Measurements from ENCODE around the gene RIMBP2.

Gene RIMBP2

GRCh38 chr12:130583317-130583716 is 132.8 kb downstream of the RIMBP2 start:
- no peak overlapping the region for H3K27ac Mint-ChIP-seq
- no peaks in the 10 kb centered on the region for H3K36me3 Mint-ChIP-seq
- peaks cover 4% of the 10 kb centered on the region for H3K27me3 Mint-ChIP-seq
- H3K4me3 Mint-ChIP-seq = no peak overlapping the region
- no peaks in the 10 kb centered on the region for H3K9me3 Mint-ChIP-seq
- H3K4me1 Mint-ChIP-seq = no peaks in the 10 kb centered on the region

- Mint-ChIP-seq H3K27ac (no peak overlapping the region), H3K27me3 (no peaks in the 10 kb centered on the region), H3K36me3 (no peaks in the 10 kb centered on the region), H3K9me3 (no peaks in the 10 kb centered on the region), H3K4me3 (no peak overlapping the region), H3K4me1 (no peaks in the 10 kb centered on the region)
Measured at GRCh38 chr12:130582286-130582685, 133.8 kb downstream of the RIMBP2 start.

- Mint-ChIP-seq H3K4me3 (no peak overlapping the region), H3K36me3 (no peaks in the 10 kb centered on the region), H3K27ac (no peak overlapping the region), H3K9me3 (no peaks in the 10 kb centered on the region), H3K27me3 (no peaks in the 10 kb centered on the region), H3K4me1 (no peaks in the 10 kb centered on the region)
Measured at GRCh38 chr12:130581782-130582181, 134.3 kb downstream of the RIMBP2 start.

- no peaks in the 10 kb centered on the region for H3K36me3 Mint-ChIP-seq
- no peak overlapping the region for H3K27ac Mint-ChIP-seq
- no peak overlapping the region for H3K4me3 Mint-ChIP-seq
- H3K27me3 Mint-ChIP-seq = no peaks in the 10 kb centered on the region
- no peaks in the 10 kb centered on the region for H3K4me1 Mint-ChIP-seq
- H3K9me3 Mint-ChIP-seq = no peaks in the 10 kb centered on the region
Measured at GRCh38 chr12:130579231-130579630, 136.9 kb downstream of the RIMBP2 start.

- H3K27me3 Mint-ChIP-seq = no peaks in the 10 kb centered on the region
- no peak overlapping the region for H3K4me3 Mint-ChIP-seq
- no peaks in the 10 kb centered on the region for H3K9me3 Mint-ChIP-seq
- no peaks in the 10 kb centered on the region for H3K36me3 Mint-ChIP-seq
- no peaks in the 10 kb centered on the region for H3K4me1 Mint-ChIP-seq
- H3K27ac Mint-ChIP-seq = no peak overlapping the region
Measured at GRCh38 chr12:130577351-130577750, 138.7 kb downstream of the RIMBP2 start.

GRCh38 chr12:130576371-130576816 is 139.7 kb downstream of the RIMBP2 start:
- Mint-ChIP-seq H3K36me3 (no peaks in the 10 kb centered on the region), H3K4me1 (no peaks in the 10 kb centered on the region), H3K9me3 (no peaks in the 10 kb centered on the region), H3K27me3 (no peaks in the 10 kb centered on the region), H3K4me3 (no peak overlapping the region), H3K27ac (no peak overlapping the region)

- H3K4me3 Mint-ChIP-seq = no peak overlapping the region
- H3K4me1 Mint-ChIP-seq = no peaks in the 10 kb centered on the region
- no peaks in the 10 kb centered on the region for H3K36me3 Mint-ChIP-seq
- H3K9me3 Mint-ChIP-seq = no peaks in the 10 kb centered on the region
- no peak overlapping the region for H3K27ac Mint-ChIP-seq
- H3K27me3 Mint-ChIP-seq = no peaks in the 10 kb centered on the region
Measured at GRCh38 chr12:130574402-130574801, 141.7 kb downstream of the RIMBP2 start.

GRCh38 chr12:130573766-130574165 is 142.3 kb downstream of the RIMBP2 start:
- no peaks in the 10 kb centered on the region for H3K27me3 Mint-ChIP-seq
- H3K36me3 Mint-ChIP-seq = no peaks in the 10 kb centered on the region
- H3K27ac Mint-ChIP-seq = no peak overlapping the region
- no peak overlapping the region for H3K4me3 Mint-ChIP-seq
- no peaks in the 10 kb centered on the region for H3K9me3 Mint-ChIP-seq
- H3K4me1 Mint-ChIP-seq = no peaks in the 10 kb centered on the region

- H3K4me3 Mint-ChIP-seq = no peak overlapping the region
- no peaks in the 10 kb centered on the region for H3K36me3 Mint-ChIP-seq
- H3K4me1 Mint-ChIP-seq = no peaks in the 10 kb centered on the region
Measured at GRCh38 chr12:130573235-130573634, 142.9 kb downstream of the RIMBP2 start.

GRCh38 chr12:130572553-130572952 is 143.5 kb downstream of the RIMBP2 start:
- H3K4me1 Mint-ChIP-seq = no peaks in the 10 kb centered on the region
- H3K4me3 Mint-ChIP-seq = no peak overlapping the region
- H3K27me3 Mint-ChIP-seq = no peaks in the 10 kb centered on the region
- H3K9me3 Mint-ChIP-seq = no peaks in the 10 kb centered on the region
- H3K27ac Mint-ChIP-seq = no peak overlapping the region
- no peaks in the 10 kb centered on the region for H3K36me3 Mint-ChIP-seq

More at GRCh38 chr12:130573235-130573634, 142.9 kb downstream of the RIMBP2 start:
- Mint-ChIP-seq H3K9me3 (no peaks in the 10 kb centered on the region), H3K27me3 (no peaks in the 10 kb centered on the region), H3K27ac (no peak overlapping the region)

GRCh38 chr12:130571734-130572133 is 144.4 kb downstream of the RIMBP2 start:
- no peaks in the 10 kb centered on the region for H3K27me3 Mint-ChIP-seq
- no peaks in the 10 kb centered on the region for H3K9me3 Mint-ChIP-seq
- no peak overlapping the region for H3K27ac Mint-ChIP-seq
- H3K4me3 Mint-ChIP-seq = no peak overlapping the region
- H3K36me3 Mint-ChIP-seq = no peaks in the 10 kb centered on the region
- H3K4me1 Mint-ChIP-seq = no peaks in the 10 kb centered on the region

GRCh38 chr12:130571089-130571488 is 145.0 kb downstream of the RIMBP2 start:
- no peaks in the 10 kb centered on the region for H3K36me3 Mint-ChIP-seq
- no peak overlapping the region for H3K4me3 Mint-ChIP-seq
- no peaks in the 10 kb centered on the region for H3K9me3 Mint-ChIP-seq
- H3K27me3 Mint-ChIP-seq = no peaks in the 10 kb centered on the region
- H3K4me1 Mint-ChIP-seq = no peaks in the 10 kb centered on the region
- H3K27ac Mint-ChIP-seq = no peak overlapping the region

- peaks cover 6% of the 10 kb centered on the region for H3K9me3 Mint-ChIP-seq
- no peaks in the 10 kb centered on the region for H3K27me3 Mint-ChIP-seq
- H3K4me3 Mint-ChIP-seq = no peak overlapping the region
- no peaks in the 10 kb centered on the region for H3K4me1 Mint-ChIP-seq
- no peaks in the 10 kb centered on the region for H3K36me3 Mint-ChIP-seq
- H3K27ac Mint-ChIP-seq = no peak overlapping the region
Measured at GRCh38 chr12:130569521-130569920, 146.6 kb downstream of the RIMBP2 start.

GRCh38 chr12:130568501-130568900 is 147.6 kb downstream of the RIMBP2 start:
- Mint-ChIP-seq H3K27me3 (peaks cover 2% of the 10 kb centered on the region), H3K27ac (no peak overlapping the region), H3K4me3 (no peak overlapping the region), H3K4me1 (no peaks in the 10 kb centered on the region), H3K36me3 (no peaks in the 10 kb centered on the region), H3K9me3 (peaks cover 6% of the 10 kb centered on the region)

- H3K27me3 Mint-ChIP-seq = peaks cover 2% of the 10 kb centered on the region
- H3K9me3 Mint-ChIP-seq = peaks cover 6% of the 10 kb centered on the region
- H3K4me1 Mint-ChIP-seq = no peaks in the 10 kb centered on the region
- no peak overlapping the region for H3K4me3 Mint-ChIP-seq
- no peak overlapping the region for H3K27ac Mint-ChIP-seq
- no peaks in the 10 kb centered on the region for H3K36me3 Mint-ChIP-seq
Measured at GRCh38 chr12:130568041-130568440, 148.1 kb downstream of the RIMBP2 start.

- Mint-ChIP-seq H3K4me1 (no peaks in the 10 kb centered on the region), H3K9me3 (peaks cover 6% of the 10 kb centered on the region), H3K27ac (no peak overlapping the region), H3K4me3 (no peak overlapping the region), H3K36me3 (no peaks in the 10 kb centered on the region), H3K27me3 (peaks cover 2% of the 10 kb centered on the region)
Measured at GRCh38 chr12:130566446-130567155, 149.5 kb downstream of the RIMBP2 start.

GRCh38 chr12:130565189-130565588 is 150.9 kb downstream of the RIMBP2 start:
- peaks cover 5% of the 10 kb centered on the region for H3K27me3 Mint-ChIP-seq

More at GRCh38 chr12:130565189-130565588, 150.9 kb downstream of the RIMBP2 start:
- H3K36me3 Mint-ChIP-seq = no peaks in the 10 kb centered on the region
- H3K4me1 Mint-ChIP-seq = no peaks in the 10 kb centered on the region
- H3K27ac Mint-ChIP-seq = no peak overlapping the region
- peaks cover 6% of the 10 kb centered on the region for H3K9me3 Mint-ChIP-seq
- H3K4me3 Mint-ChIP-seq = no peak overlapping the region

Data from activated naive CD4-positive, alpha-beta T cell treated with anti-CD3 and anti-CD28 coated beads, Interleukin-2, amount 50 U/mL, for 24 hours (primary cell).